Femur (tissue), 1 donor: ENCODE data around the gene NEURL1.

ENCODE experiments used
- DNase-seq: peaks from one replicate; pipeline ENCODE4 v3.0.0-alpha.2; 2017

NEURL1 gene

DNA sequence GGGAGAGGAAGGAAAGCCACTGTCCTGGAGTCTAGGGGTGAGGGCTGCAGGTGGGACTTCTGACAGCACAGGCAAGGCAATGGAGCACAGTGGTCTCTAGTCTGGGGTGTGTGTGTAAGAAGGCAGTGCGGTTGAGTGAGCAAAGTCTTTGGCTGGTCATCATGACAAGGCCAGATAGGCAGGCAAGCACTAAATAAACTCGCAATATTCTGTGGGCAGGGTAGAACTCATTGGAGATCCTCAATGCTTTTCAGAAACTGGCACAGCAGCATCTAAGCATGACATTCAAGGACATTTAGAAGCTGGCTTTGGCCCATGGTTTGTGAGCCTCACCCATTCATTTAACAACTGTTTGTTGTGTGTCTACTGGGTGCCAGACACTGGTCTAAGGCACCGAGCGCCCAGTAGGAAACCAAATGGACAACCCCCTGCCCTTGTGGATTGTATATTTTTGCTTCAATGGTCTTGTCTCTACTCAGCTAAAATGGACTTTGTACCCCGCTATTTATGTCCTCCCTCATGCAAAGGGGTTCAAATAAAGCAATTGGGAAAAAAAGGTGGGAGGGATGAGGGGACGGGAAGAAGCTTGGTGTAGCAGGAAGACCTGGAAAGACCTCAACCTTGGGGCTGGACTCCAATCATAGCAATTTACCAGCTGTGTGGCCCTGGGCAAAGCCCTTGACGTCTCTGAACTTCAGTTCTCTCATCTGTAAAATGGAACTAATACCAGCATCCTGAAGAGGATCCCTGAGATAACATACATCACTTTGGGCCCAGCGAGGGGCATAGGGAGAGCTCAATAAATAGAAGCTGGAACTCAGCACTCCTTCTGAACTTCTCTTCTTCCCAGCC is 116.0 kb downstream of the NEURL1 start:
- no peak for DNase-seq

GRCh38 chr10:103610083-103610472 is 116.6 kb downstream of the NEURL1 start:
- DNase-seq = no peak

DNA sequence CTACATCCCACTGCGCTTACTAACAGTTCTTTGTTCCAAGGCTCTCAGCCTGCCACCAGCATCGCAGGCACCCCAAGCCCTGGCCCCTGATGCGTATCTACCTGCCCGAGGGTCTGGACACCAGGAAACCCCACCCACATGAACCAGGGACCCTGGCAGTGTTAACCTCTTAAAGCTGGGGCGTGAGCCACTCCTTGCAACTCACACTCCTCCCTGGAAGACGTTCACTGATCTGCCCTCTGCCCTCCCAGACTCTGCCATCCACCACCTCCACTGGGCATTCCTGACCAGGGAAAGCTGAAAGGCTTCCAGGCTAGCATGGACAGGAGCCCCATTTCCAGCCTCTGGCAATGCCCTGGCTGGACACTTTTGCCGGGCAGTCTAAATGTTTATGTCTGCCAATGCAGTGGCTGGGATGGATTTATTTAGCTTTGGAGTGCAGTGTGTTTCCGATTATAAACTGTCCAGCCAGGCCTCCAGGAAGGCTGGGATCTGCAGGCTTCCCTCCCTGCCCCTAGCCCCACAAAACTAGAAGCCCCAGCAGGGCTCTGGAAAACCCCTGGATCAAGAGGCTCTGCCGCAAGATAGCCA is 117.5 kb downstream of the NEURL1 start:
- no peak for DNase-seq

DNA sequence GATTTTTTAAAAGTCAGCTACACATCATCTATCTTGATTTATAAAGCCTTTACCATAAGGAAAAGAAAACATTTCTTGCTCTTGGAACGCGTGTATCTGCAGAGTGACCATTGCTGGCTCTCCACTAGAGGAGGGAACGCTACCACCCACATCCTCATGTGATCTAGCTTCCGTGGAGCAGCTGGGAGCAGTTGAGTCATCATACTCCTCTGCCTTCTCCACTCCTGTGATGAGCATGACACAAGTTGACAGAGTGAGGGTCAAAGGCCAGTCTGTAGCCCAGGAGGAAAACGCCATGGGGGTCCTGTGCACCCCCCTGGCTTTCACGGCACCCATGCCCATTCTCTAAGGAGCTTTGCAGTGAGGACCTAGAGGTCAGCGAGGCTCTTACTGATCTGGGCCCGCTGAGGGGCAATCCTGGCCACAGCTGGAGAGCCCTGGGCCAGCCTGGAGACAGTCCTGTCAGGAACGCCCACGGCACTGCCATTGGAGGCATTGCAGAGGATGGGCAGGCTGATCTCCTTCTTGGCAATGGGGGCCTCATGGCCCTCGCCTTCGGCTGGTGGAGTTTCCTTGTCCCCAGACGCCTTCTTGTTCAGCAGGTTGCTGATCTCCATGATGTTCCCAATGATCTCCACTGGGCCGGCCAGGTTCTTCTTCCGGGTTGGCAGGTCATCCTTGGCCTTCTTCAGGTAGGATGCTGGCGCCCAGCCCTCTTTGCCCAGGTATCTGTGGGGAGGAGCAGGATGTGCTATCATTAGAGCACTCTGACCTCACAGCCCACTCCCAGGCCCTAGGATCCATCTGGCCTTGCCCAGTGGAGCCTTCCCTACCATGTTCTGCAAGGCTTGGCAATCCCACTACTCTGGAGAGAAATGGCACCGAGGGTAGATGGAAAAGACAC is 119.2 kb downstream of the NEURL1 start:
- no peak for DNase-seq

- DNase-seq = no peak
Measured at GRCh38 chr10:103613616-103614015, 120.1 kb downstream of the NEURL1 start.

GRCh38 chr10:103614306-103615158 is 121.0 kb downstream of the NEURL1 start:
- DNase-seq = no peak

GRCh38 chr10:103616705-103617601 is 123.4 kb downstream of the NEURL1 start:
- DNase-seq = peak; percentile 82

- DNase-seq = no peak
Measured at GRCh38 chr10:103617602-103618385, 124.3 kb downstream of the NEURL1 start.

- peak; percentile 90 for DNase-seq
Measured at GRCh38 chr10:103618575-103619423, 125.3 kb downstream of the NEURL1 start.

GRCh38 chr10:103619424-103620351 is 126.2 kb downstream of the NEURL1 start:
- no peak for DNase-seq

DNA sequence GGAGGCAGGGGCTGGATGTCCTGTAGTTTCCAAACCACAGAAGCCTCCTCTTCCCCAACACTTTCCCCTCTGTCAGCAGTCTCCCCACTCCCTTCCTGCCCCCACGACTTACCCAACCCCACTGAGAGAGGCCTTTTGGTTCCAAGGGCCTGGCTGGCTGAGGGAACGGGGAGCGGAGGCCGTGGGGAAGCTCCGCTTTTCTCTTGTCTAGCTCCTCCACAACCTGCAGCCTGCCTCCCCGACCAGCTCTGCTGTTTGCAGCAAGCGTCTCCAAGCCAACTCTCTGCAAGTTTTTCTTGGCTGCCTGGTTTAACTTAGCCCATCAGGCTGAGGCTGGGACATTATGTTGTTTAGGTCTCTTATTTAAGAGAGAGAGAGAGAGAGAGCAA is 126.8 kb downstream of the NEURL1 start:
- peak; percentile 70 for DNase-seq

DNA sequence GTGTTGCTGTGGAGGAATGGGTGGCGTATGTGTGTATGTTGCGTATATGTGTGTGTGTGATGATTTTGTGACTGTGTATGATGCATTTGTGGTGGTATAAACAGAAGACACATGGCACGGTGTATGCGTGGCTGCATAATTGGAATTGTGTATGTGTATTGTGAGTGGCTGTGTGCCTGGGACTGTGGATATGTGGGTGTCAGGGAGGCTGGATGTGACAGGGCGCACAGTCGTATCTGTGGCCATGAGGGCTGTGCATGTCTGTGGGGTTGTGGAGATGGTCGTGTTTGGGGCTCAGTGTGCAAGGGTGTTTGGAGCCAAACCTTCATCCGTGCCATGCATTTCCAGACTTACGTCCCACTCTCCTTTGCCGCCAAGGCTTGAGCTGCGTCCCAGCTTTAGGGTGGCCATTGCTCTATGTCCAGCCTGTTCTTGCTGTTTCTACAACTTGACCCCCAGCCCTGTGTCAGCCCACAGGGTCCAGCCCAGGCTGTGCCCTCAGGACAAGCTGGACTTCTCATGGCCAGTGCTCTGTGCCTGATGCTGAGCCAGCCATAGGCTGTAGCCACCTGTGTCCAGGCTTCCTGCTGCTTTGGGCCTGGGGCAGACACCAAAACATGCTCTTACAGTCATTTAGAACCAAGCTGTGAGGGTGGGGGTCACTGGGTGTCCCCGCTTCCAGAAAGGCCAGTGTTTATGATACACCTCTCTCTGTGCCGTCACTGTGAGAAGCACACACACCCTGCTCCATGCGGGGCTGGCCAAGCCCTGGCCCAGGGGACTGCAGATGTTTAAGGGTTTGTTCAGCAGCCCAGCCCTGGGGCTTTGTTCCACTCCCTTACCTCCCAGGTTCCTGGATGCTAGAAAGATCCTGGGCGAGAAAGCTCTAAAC is 127.6 kb downstream of the NEURL1 start:
- DNase-seq = no peak

DNA sequence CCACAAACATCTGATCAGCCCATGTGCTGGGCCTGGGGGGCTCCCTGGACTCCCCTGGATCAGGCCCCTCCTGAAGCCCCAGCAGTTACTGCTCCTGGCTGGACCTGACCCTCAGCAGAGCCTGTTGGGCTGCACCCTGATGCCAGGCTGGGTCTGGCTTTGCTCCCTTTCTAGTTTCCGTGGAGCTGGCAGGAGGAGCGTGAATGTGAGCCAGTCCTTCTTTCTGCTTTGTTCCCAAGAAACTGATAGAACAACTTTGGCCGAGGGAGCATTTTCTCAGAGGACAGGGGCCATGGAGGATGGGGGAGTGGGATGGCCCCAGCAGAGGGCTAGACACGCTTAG is 128.2 kb downstream of the NEURL1 start:
- DNase-seq = no peak

DNA sequence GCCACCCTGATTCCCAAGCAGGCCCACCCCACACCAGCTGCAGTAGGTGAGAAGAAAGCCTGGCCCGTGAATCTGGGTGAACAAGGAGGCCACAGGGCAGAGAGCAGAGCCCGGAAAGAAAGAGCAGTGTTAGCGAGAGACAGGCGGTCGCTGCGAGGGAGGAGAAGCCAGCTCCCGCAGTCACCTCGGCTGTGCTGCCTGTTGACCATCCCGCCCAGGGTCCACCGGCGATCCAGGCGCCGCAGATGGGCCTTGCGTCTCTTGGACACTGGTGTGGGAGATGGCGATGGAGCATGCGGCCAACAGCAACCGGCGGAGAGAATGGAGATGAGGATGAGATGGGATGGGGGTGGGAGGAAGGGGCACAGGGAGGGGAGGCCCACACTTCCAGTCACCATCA is 128.8 kb downstream of the NEURL1 start:
- no peak for DNase-seq

DNA sequence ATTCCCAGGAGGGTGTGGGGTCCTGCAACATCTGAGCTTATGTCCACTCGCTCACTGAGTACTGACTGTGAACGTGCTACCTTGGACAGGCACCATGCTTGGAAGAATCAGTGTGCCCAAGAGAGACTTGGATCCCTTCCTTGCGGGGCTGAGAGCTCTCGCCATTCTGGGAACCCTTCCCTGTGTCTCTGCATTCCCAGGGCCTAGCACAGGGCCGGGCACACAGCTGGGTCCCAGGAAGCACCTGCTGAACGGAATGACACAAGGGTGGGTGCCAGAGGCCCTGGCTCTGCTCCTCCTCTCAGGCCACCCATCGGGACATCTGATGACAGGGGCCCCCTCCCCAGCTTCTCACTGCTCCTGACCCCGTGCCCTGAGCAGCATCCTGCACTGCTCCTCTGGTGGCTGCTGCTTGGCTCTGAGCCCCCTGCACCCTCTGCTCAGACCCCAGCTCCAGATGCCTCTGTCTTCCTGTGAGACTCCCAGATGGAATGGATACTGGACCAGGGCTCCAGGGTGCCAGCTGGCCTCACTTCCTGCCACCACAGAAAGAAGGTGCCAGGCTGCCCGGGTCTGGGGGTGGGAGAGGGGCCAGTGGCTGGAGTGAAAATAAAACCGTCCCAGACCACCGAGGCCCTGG is 129.6 kb downstream of the NEURL1 start:
- no peak for DNase-seq

DNA sequence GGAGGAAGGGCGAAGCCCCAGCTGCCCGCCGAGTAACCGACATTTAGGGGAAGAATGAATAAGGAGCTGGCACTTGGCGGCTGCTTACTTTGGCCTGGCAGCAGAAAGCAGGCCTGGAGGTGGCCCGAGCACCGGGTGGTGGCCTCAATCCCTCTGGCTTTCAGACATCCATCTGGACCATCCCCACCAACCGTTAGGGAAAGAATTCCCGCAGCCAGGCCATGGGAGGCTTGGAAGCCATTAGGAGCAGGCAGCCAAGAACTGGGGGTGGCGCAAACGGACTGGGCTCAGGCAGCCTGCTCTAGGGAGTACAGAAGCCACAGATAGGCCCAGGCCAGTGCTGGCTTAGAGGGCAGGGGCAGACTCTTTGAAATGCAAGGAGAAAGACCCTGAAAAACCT is 132.7 kb downstream of the NEURL1 start:
- no peak for DNase-seq
